ENCODE data around the gene WDR82.
A peak's percentile ranks its signal among the peaks of the same experiment; 100 is the strongest.

The WDR82 gene

DNA sequence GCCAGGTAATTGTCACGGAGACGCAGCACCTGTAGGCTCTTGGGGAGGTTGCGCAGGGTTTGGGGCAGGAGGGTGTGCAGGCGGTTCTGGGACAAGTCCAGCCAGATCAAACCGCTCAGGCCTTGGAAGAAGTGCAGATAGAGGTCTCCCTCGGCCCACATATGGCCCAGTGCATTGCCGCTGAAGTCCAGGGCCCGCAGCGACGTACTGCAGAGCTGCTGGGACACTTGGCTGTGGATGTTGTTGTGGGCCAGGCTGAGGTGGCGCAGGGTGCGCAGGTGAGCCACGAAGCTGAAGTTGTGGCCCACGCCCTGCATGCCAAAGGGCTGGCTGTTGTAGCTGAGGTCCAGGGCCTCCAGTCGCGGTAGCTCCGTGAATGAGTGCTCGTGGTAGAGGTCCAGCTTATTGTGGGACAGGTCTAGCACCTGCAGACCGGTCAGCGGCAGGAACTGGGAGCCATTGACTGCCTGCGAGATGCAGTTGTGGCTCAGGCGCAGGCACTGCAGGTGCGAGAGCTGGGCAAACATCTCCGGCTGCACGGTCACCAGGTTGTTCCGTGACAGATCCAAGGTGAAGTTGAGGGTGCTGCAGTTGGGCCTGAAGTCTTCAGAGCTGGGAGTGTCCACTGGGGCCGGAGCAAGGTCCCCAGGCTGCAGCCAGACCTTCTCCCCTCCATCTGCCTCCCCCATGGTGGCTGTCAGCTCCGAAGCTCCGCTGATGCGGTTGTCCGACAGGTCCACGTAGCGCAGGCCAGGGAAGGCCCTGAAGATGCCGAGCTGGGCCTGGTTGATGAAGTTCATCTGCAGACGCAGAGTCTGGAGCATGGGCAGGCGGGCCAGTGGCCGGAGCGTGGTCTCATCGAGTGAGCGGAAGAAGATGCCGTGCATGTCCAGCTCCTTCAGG lies 55.9 kb downstream of the WDR82 start:
- DNase-seq (ENCODE audit: low spot score): no peak

DNA sequence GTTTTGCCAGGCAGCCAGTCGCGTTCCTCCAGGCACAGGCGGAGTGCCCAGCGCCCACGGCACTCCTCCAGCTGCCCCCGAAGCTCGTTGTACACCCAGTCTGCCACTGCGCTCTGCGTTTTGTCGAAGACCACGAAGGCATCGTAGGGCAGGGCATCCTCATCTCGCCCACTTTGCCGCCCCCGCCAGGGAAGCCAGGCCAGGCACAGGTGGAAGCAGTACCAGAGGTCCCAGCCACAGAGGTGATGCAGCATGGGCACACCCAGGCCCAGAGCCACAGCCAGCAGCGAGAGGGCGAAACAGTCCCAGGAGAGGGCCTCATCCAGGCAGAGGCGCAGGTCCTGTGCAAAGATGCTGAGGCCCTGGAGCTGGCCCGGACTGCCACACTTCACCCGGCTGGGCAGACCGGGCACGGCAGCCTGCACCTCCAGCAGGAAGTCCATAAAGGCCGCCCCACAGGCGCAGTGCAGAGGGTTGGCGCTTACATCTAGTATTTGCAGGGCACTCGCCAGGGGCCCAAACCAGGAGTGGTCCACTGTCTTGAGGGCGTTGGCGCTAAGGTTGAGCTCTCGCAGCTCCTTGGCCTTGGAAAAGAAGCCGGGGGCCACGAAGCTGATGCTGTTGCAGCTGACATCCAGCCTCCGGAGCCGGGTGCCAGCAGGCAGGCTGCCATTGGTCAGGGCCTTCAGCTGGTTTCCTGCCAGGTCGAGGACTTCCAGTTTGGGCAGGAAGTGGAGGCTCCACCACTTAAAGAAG lies 56.7 kb downstream of the WDR82 start:
- no peak for DNase-seq (ENCODE audit: low spot score)

DNA sequence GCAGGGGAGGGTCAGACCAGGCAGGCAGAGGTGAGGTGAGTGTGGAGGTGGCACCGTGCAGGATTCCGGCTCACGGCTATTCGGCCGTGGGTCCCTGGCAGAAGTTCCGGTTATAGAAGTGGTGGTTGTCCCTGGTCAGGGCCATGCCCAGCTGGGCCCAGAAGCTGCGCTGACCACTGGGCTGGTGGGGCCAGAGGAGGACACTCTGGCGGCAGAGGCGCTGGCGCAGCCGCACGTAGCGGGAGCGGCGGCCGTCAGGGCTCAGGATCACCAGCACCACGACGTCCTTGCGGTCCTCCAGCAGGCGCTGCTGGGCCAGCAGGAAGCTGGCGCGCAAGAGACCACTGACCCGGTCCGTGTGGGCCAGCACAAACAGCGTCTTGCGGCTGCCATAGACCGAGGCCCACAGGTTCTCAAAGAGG lies 57.3 kb downstream of the WDR82 start:
- DNase-seq (ENCODE audit: low spot score): no peak

- peak; percentile 95 for DNase-seq (ENCODE audit: low spot score)
Measured at GRCh38 chr3:52220380-52221026, 57.9 kb downstream of the WDR82 start.

- no peak for DNase-seq (ENCODE audit: low spot score)
Measured at GRCh38 chr3:52218937-52219650, 59.4 kb downstream of the WDR82 start.

DNA sequence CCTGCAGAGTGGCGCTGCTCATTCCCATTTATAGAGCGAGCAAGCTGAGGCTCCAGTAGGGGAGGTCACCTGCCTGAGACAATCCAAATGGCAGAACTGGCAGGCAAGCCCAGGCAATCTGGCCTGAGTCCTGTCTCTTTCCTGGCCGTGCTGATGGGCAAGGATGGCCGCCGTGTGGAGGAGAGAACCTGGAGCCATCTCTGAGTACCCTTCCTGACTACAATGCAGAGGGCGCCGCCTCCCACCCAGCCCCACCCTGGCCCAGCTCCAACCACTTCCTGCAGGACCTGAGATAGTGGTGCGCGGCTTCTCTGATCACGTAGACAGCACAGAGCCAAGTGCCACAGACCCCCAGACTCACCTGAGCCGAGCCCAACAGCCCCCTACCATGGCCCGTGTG lies 60.0 kb downstream of the WDR82 start:
- no peak for DNase-seq (ENCODE audit: low spot score)

GRCh38 chr3:52218026-52218425 lies 60.4 kb downstream of the WDR82 start:
- no peak for DNase-seq (ENCODE audit: low spot score)

GRCh38 chr3:52217409-52217805 lies 61.0 kb downstream of the WDR82 start:
- no peak for DNase-seq (ENCODE audit: low spot score)

DNA sequence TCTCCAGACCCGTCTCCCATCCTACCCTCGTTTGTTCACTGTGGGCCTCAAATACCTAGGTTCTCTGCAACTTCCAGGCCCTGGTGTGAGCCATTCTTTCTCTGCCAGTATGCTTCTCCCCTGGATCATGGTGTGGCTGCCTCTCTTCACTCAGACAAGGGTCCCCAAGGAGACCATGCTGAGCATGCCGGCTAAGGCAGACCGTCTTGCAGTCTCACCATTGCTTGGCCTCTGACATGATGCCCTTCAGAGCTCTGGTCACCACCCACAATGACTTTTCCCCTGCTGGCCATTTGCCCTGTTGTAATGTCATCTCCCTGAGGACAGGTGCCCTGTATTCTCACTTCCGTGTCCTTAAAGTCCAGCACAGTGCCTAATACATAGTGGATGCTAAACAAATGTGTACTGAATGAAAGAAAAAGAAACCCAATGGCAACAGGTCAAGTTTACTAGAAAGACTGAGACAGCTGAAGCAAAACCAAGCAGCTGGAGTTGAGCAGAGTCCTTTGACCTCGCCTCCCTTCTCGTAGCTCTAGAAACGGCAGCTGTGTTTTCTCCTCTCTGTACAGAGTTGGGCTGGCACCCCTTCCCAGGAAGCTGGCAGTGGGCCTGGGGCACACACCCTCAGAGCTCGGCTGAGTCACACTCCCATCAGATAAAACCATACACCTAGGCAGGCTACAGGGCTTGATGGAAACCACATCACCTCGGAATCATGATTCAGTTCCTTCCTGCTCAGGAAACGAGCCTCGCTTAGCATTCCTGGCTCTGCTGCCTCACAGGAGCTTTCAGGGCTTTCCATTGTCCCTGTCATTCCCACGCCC lies 61.7 kb downstream of the WDR82 start:
- DNase-seq (ENCODE audit: low spot score): no peak

DNA sequence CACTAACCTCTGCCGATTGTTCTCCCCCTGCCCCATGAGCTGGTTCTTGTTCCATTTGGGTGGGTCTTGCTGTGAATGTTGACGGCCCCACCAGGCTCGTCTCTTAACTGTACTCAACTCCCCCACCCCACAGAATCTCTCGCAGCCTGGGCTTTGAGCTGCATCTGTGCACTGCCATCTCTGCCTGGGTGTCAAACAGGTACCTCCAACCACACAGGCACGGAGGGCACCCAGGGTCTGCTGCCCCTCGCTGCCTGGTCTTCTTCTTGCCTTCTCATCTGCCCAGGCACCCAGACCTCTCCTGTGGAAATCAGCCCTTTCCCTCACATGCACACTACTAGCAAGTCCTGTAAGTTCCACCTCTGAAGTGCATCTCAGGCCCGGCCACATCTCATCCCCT lies 63.1 kb downstream of the WDR82 start:
- DNase-seq (ENCODE audit: low spot score): no peak

- DNase-seq (ENCODE audit: low spot score): no peak
Measured at GRCh38 chr3:52213901-52214300, 64.5 kb downstream of the WDR82 start.

DNA sequence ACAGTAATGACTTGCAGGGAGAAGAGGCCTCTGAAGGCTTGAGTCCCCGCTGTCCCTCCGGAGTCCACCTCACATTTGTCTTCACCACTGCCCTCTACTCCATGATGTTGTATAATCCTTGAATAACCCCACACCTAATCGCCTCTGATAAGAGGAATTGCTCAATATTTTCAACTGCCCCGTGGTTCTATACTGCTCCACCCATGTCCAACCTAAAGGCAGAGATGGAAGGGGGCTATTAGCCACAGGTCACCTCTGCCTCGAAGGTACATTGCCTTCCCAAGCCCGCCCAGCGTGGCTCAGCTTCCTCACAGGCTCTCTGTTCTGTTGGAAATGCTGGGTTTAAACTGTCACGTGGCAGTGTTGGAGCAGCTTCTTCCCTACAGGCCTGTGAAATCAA lies 65.4 kb downstream of the WDR82 start:
- DNase-seq (ENCODE audit: low spot score): no peak

- DNase-seq (ENCODE audit: low spot score): no peak
Measured at GRCh38 chr3:52211268-52211891, 67.1 kb downstream of the WDR82 start.

DNA sequence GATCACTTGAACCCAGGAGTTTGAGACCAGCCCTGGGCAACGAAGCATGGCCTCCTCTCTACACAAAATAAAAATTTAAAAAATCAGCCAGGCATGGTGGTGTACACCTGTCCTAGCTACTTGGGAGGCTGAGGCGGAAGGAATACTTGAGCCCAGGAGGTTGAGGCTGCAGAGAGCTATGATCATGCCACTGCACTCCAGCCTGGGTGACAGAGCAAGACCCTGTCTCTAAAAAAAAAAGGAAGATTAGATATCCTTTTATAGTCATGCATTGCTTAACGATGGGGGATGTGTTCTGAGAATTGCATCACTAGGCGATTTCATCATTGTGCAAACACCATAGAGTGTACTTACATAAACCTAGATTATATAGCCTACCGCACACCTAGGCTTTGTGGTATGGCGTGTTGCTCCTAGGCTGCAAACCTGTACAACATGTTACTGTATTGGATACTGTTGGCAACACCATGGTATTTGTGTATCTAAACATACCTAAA lies 67.9 kb downstream of the WDR82 start:
- DNase-seq (ENCODE audit: low spot score): no peak

- no peak for DNase-seq (ENCODE audit: low spot score)
Measured at GRCh38 chr3:52210037-52210436, 68.4 kb downstream of the WDR82 start.

GRCh38 chr3:52208556-52208955 lies 69.9 kb downstream of the WDR82 start:
- DNase-seq (ENCODE audit: low spot score): no peak

DNA sequence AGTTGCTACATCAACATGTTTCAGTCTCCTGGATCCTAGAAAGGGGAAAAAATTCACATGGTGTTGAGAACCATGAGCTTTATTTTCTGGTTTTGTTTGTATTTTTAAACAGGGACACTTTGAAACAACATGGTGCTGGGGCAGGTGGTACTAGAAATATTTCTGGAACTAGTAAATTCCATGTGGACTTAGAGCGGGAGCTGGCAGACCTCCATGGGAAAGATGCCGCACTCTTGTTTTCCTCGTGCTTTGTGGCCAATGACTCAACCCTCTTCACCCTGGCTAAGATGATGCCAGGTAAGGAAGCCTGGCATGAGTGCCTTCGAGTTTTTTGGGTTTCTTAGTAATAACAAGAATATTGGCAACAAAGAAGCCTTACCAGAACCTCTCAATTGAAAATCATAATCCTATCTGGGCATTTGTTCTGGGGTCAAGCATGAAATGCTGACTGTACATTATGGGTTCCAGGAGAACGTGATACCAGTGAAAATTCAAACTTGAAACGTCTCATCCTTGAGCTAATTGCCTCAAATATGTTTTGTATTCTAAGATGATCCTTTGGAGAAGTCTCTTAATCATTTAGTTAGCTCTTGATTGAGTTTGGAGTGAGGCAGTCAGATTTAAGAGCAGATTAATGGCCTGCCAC lies 72.6 kb downstream of the WDR82 start:
- DNase-seq (ENCODE audit: low spot score): no peak

Data from HuH-7.5 (cell line).